Thoracic aorta (tissue), 2 donors: Measurements from ENCODE around the gene MRPL39. TPM values are rescaled to one million over a fixed set of nuclear protein-coding genes. Genes with fewer than 3 reads are reported as not detected.

Experiments
- ATAC-seq: fragments of 150-250 bp; one replicate; pipeline ENCODE4 v1.8.0; 2017; ENCODE audit warnings: low read depth; ENCODE audit not compliant: insufficient number of reproducible peaks, low FRiP score
- DNase-seq: peaks from one replicate; pipeline ENCODE4 v3.0.0-alpha.2; 2020; ENCODE audit warnings: low spot score
- H3K27ac ChIP-seq, 2 donors: fragments of 200-600 bp; sonication (generic); 1 replicate in 1 of 2; 2 replicates in 1 of 2; pipeline ENCODE4 v1.5.1; 2016; ENCODE audit warnings: mild to moderate bottlenecking in 2 of 2, moderate library complexity in 2 of 2
- H3K27me3 ChIP-seq: fragments of 200-600 bp; sonication (generic); replicated peaks from 2 replicates; pipeline ENCODE4 v1.6.0; 2016; ENCODE audit warnings: mild to moderate bottlenecking; ENCODE audit not compliant: insufficient read depth
- H3K36me3 ChIP-seq: fragments of 200-600 bp; sonication (generic); one replicate; pipeline ENCODE4 v1.5.1; 2016
- H3K4me1 ChIP-seq, 2 donors: fragments of 200-600 bp; sonication (generic); 1 replicate in 1 of 2; 2 replicates in 1 of 2; pipeline versions ENCODE4 v1.5.1 to v1.6.0; 2016; ENCODE audit warnings: low read depth in 2 of 2, mild to moderate bottlenecking in 1 of 2; ENCODE audit not compliant: control insufficient read depth in 1 of 2
- H3K4me3 ChIP-seq: fragments of 200-600 bp; sonication (generic); 2 replicates; pipeline ENCODE4 v1.5.1; 2016; ENCODE audit warnings: mild to moderate bottlenecking
- H3K9me3 ChIP-seq: fragments of 200-600 bp; sonication (generic); 2 replicates; pipeline ENCODE4 v1.5.1; 2016
- total RNA-seq, 2 donors: library from RNA; depleted of rRNA; stranded (reverse); fragments of >200 nt; gene quantifications; one replicate each; pipeline versions ENCODE4 v1.1.0 to v1.2.3, GENCODE V29; 2016
- TF ChIP-seq, protein P1 (sequence below): fragments of 200-600 bp; sonication (generic); IDR thresholded peaks from one replicate; pipeline ENCODE4 v1.5.1; 2019; ENCODE audit warnings: antibody characterized with exemption

The MRPL39 gene
- total RNA-seq, 2 donors from 2014 or later: 6.6 to 16.8 TPM

DNA sequence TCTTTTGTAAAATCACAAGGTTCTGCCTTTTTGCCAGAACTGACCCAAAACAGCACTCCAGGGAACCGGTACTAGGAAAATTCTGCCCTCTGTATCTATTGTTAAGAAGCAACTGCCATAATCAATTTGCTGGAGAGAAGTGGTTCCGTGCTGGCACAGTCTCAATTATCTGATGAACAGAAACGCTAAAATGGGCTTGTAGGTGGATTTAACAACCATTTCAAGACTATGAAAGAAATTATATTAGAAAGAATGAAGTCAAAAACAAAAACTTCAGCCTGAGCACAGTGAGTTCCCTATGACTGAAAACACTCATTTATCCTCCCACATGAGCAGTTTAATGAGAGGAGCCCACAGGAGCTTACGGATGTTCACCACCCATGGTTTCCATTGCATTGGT, 36.2 kb upstream of the MRPL39 start:
- TF ChIP-seq, protein P1, sequence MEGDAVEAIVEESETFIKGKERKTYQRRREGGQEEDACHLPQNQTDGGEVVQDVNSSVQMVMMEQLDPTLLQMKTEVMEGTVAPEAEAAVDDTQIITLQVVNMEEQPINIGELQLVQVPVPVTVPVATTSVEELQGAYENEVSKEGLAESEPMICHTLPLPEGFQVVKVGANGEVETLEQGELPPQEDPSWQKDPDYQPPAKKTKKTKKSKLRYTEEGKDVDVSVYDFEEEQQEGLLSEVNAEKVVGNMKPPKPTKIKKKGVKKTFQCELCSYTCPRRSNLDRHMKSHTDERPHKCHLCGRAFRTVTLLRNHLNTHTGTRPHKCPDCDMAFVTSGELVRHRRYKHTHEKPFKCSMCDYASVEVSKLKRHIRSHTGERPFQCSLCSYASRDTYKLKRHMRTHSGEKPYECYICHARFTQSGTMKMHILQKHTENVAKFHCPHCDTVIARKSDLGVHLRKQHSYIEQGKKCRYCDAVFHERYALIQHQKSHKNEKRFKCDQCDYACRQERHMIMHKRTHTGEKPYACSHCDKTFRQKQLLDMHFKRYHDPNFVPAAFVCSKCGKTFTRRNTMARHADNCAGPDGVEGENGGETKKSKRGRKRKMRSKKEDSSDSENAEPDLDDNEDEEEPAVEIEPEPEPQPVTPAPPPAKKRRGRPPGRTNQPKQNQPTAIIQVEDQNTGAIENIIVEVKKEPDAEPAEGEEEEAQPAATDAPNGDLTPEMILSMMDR: no peak
- H3K36me3 ChIP-seq: no peaks in the 10 kb centered on the region
- DNase-seq (no peak), ATAC-seq (no peak)
- no peaks in the 10 kb centered on the region for H3K9me3 ChIP-seq
- H3K27ac ChIP-seq: no peak overlapping the region
- H3K27me3 ChIP-seq: no peaks in the 10 kb centered on the region
- peaks cover 0 to 7% of the 10 kb centered on the region in 2 donors for H3K4me1 ChIP-seq
- no peak overlapping the region for H3K4me3 ChIP-seq

DNA sequence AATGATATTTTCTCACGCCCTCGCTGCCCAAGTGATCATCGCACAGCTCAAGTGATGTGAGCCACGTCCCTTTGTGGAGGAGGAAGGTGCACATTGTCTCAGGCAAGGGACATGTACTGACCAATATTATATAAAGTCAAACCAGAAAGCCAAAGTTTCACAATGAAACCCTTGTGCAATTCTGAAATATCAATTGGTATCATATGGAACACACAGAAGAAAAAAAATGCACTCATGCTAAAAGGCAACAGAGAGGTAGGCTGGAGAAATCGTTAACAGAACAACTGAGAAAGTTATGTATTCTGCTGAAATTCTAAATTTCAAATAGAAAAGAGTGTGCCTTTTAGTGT, 33.6 kb upstream of the MRPL39 start:
- no peak for ATAC-seq
- peaks cover 0 to 10% of the 10 kb centered on the region in 2 donors for H3K4me1 ChIP-seq
- no peaks in the 10 kb centered on the region for H3K27me3 ChIP-seq
- DNase-seq: no peak
- no peak overlapping the region for H3K27ac ChIP-seq
- H3K9me3 ChIP-seq: no peaks in the 10 kb centered on the region
- TF ChIP-seq, protein P1: no peak
- no peaks in the 10 kb centered on the region for H3K36me3 ChIP-seq
- peak overlapping the region; percentile 88 for H3K4me3 ChIP-seq

DNA sequence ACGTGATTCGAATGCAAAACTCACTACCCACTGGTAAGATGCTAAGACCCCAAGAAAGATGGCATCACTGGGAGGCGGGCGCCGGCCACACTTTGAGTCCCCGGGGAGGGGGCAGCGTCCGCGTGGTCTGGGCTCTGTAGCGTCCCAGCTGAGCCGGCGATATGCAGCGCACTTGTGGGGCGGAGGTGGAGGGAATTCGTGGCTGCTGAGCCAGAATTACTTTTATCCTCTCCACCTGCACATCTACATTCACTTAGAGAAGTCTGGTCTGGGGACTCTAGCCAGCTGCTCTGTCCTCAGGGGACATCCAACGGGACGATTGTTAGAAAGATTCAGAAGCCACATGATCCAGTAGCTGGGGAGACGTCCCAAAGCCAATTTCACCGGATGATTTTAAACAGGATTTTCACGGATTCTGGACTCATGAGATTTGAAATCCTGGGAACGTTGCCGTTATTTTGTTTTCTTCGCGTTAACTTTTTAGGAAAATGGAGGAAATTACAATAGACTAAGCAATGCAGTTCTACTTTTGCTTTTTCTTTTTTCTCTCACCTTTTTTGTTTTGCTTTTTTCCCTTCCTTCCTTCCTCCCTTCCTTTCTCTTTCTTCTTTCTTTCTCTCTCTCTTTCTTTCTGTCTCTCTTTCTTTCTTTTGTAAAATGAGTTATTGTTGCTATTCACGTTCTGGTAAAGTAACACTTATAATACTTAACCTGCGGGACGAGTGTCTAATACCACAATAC, 33.1 kb upstream of the MRPL39 start:
- Histone ChIP-seq H3K27me3 (no peaks in the 10 kb centered on the region), H3K4me1 (peaks cover 0 to 10% of the 10 kb centered on the region in 2 donors), H3K9me3 (no peaks in the 10 kb centered on the region), H3K36me3 (no peaks in the 10 kb centered on the region), H3K27ac (no peak overlapping the region), H3K4me3 (peak overlapping the region; percentile 88)
- TF ChIP-seq, protein P1: no peak
- ATAC-seq (peak; percentile 40), DNase-seq (no peak)

DNA sequence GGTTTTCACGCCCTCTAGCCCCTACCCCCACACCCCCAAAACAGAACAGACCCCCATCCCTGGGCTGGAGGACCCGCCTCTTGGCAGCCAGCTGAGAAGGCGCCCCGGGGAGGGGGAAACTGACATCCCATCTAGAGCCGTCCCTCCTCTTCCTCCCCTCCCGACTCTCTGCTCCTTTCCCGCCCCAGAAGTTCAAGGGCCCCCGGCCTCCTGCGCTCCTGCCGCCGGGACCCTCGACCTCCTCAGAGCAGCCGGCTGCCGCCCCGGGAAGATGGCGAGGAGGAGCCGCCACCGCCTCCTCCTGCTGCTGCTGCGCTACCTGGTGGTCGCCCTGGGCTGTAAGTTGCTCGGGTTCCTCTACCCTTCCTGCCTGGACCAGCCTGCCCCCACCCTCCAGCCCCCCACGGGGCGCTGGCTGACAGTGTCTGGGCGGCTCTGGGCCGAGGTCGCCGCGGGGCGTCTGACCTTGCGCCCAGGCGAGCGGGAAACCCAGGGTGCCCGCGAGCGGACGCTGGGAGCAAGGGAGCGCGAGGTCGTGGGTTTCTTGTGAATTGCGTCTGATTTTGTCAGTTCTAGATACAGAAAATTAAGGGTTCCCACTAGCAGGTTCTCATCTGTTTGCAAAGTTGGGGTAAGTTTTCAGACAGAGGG, 32.4 kb upstream of the MRPL39 start:
- Histone ChIP-seq H3K27me3 (no peaks in the 10 kb centered on the region), H3K4me3 (peak overlapping the region; percentile 88), H3K27ac (peak overlapping the region in 1 of 2 donors; percentile 46), H3K4me1 (peaks cover 0 to 10% of the 10 kb centered on the region in 2 donors), H3K9me3 (no peaks in the 10 kb centered on the region), H3K36me3 (no peaks in the 10 kb centered on the region)
- DNase-seq: no peak
- TF ChIP-seq, protein P1: peak; percentile 25
- ATAC-seq: no peak

DNA sequence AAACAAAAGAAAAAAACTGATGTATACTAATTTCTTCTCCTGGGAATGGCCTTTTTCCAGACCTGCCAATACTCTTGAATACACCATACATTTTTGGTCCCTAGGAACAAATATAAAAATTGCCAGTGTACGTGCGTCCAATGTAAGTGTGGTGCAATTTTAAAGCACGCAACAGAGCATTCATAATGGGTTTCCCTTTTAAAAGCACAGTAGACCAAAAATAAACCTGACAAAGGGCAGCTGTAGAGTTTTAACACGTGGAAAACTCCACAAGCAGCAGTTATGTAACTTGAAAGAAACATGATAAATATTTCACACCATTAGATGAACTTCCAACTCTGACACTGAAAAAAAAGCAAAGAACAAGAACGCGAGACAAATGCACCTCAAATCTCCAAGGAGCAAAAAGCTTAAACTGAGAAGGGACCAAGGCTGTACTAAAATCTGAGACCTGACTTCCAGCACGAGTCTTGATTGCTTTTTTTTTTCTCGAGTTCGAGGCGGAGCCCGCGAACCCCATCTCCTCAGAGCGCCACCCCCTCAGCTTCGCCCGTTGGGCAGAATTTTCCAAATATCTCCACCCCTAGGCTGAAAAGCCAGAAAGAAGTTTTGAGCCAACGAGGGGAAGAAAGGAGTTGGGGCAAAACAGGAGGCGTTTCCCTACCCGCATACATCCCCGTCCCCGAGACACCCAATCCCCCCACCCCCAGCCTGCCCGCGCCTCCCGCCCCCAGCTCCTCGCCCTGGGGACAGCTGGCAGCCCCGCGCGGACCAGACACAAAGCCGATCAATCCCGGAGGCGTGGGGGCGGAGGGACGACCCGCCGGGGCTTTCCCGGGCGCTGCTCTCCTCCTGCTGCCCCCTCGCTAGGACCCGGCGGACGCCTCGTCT, 31.6 kb upstream of the MRPL39 start, which contains the start of gene JAM2:
JAM2 (plus strand) TSS at position 599 of the 891 bp plus-strand sequence. CDS start 564 bp downstream, outside the sequence.
- peak within 1 kb of the TSS in 1 of 2 donors; percentile 46 for H3K27ac ChIP-seq
- no peaks in the 10 kb centered on the region for H3K9me3 ChIP-seq
- H3K36me3 ChIP-seq: no peaks in the 10 kb centered on the region
- DNase-seq (no peak), ATAC-seq (no peak)
- TF ChIP-seq, protein P1: no peak
- peak within 1 kb of the TSS; percentile 88 for H3K4me3 ChIP-seq
- H3K4me1 ChIP-seq: peaks cover 0 to 10% of the 10 kb centered on the region in 2 donors
- no peaks in the 10 kb centered on the region for H3K27me3 ChIP-seq
